CD4-positive, alpha-beta T cell treated with Interleukin-21 for 1 hour (primary cell): ENCODE data around the gene MRPS7.

ENCODE experiments used
- DNase-seq: peaks from one replicate; pipeline ENCODE4 v3.0.0-alpha.2; 2020

The MRPS7 gene

DNA sequence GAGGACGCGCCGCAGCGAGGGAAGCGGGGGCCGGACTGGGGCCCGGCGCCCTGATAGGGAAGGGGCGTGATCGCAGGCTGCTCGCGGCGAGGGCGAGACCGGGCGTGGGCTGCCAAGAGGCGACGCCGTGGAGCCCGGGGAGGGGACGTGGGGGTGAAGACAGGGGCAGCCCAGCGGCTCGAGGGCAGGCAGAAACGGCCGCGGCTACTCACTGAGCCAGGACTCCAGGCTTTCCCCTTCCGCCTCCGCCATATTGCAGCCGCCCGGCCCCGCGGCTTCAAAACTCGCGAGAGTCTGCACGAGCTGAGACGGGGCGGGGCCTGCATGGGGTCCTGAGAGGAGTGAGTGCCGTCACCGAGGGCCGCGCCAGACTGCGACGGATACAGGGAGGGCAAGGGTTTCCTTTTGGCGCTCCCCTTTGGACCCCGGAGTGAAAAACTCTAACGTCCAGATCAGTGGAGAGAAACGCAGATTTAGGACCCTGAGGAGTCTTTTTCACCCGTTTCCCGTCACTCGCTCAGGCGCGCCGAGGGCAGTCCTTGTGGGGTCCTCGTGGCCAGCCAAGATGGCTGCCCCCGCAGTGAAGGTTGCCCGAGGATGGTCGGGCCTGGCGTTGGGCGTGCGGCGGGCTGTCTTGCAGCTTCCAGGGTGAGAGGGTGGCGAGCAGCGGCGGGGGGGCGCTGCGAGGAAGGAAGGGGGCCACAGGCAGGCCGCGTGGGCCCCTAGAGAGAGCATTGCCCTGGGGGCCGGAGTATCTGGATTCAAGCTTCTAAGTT lies at the start of gene MRPS7, which contains the start of gene GGA3:
TSS of gene MRPS7 (plus strand) at position 544 of the 776 bp plus-strand sequence. CDS start at position 566, 22 bp downstream.
TSS of gene GGA3 (minus strand) at position 271 of the 776 bp plus-strand sequence. CDS start at position 252, 19 bp downstream.
- peak; percentile 96 for DNase-seq

DNA sequence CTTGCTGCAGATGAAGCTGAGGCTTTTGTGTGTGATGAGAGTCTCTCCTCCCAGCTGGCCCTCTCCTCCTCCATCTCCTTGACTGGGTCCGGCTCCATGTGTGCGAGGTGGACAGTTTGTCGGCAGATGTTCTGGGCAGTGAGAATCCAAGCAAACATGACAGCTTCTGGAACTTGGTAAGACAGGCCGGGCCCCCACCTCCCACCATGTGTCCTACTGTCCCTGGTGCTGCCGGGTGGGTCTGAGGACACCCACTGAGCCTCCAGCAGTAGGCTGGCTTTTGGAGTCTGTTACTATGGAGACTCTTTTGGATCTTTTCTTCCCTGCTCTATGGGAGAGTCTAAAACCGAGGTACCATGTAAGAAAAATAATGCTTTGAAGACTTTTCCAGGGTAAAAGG lies 43.5 kb upstream of the MRPS7 start:
- DNase-seq, result no peak

GRCh38 chr17:75219815-75220214 lies 41.9 kb upstream of the MRPS7 start:
- DNase-seq, result no peak

DNA sequence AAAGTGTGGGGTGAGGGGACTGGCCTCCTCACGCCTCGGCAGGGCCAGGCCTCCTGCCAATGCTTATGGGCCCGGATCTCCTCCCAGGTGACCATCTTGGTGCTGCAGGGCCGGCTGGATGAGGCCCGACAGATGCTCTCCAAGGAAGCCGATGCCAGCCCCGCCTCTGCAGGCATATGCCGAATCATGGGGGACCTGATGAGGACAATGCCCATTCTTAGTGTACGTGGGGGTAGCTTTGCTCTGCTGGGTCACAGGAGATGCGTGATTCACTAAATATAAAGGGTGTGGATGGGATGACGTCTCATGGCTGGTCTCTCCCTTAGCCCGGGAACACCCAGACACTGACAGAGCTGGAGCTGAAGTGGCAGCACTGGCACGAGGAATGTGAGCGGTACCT lies 36.7 kb upstream of the MRPS7 start:
- DNase-seq, result no peak

GRCh38 chr17:75227729-75228128 lies 34.0 kb upstream of the MRPS7 start:
- no peak for DNase-seq

DNA sequence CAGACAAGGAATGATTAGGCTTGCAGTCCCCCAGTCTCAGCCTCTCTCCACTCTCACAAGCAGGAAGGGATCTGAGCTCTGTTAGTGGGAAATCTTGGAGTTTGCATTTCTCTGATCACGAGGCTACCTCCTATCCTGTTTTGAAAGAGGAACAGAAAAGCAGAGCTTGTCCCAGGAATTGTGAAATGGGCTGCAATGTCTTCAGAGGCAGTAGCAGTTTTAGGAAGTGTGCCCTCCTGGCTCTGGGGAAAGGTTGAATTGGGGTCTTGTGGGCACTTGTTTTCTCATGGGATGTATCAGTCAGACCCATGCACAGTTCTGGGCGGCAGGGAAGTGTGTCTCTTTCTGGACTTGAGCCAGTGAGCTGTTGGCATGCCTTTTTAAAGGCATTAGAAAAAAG lies 33.4 kb upstream of the MRPS7 start:
- DNase-seq, result no peak

DNA sequence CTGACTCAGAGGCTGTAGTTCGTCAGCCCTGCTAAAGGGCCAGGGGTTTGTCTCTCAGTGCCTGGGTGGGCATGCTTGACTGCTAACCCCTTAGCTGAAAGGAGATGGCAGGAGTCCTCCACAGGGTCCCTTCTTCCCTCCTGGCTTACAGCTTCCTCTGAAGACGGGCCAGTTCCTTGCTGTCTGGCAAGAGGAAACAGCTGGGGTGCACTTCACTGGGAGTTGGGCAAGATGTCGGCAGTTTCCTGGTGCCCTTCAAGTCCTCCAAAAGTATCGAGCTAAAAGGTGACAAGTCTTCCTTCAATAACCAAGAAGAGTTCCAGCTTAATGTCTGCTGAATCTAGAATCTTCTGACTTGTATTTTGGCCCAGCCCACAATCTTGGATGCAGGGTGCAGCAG lies 32.8 kb upstream of the MRPS7 start:
- DNase-seq, result no peak

DNA sequence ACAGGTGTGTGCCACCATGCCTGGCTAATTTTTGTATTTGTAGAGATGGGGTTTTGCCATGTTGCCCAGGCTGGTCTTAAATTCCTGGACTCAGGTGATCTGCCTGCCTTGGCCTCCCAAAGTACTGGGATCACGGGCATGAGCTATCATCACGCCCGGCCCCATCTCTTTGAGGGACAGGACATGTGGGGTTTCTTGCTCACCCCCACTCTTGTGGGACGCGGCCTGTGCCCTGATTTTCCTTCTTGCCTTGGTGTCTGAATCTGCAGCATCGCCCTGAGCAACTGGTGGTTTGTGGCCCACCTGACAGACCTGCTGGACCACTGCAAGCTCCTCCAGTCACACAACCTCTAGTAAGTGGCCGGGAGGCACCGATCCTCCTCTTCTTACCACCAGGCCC lies 30.6 kb upstream of the MRPS7 start:
- DNase-seq, result no peak

- DNase-seq, result no peak
These were observed 29.8 kb upstream of the MRPS7 start for GRCh38 chr17:75231741-75232464.

GRCh38 chr17:75232786-75233185 lies 28.9 kb upstream of the MRPS7 start:
- no peak for DNase-seq

GRCh38 chr17:75237100-75238014 lies 24.3 kb upstream of the MRPS7 start:
- no peak for DNase-seq

- DNase-seq, result no peak
These were observed 23.6 kb upstream of the MRPS7 start for GRCh38 chr17:75238020-75238580.

GRCh38 chr17:75238684-75239191 lies 22.9 kb upstream of the MRPS7 start:
- DNase-seq, result peak; percentile 70

- no peak for DNase-seq
These were observed 22.5 kb upstream of the MRPS7 start for GRCh38 chr17:75239214-75239613.

- no peak for DNase-seq
These were observed 21.8 kb upstream of the MRPS7 start for GRCh38 chr17:75239778-75240393.

DNA sequence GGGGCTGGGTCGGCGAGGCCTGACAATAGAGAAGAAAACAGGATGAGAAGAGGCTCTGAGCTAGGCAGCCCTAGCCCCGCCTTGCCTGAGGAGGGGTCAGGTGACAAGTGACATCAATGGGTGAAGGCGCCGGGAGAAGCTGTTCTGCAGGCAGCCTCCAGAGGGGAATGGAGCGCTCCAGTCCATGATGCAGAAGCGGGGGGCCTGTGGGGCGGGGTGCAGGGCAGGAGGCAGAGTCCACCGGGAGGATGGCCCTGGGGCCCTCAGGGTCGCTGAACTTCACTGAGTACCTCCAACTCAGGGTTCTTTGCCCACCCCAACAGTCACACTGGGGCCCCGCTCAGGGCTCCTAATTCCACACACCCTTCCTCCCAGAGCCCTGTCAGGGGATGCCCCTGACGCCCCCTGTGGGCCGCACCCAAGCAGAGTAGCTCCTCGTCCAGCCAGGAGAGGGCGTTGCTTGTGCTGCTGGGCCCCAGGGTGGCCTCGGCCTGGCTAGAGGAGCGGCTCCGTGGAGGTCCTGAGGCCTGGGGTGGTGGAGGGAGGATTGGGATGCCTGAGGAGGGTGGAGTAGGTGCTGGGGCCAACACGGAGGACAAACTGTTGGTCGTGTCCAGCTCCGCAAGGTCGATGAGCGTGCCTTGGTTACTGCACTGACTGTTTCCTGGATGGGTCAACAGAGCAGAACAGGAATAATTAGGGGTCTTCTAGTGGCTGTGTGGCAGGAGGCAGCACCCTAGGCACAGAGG lies 21.1 kb upstream of the MRPS7 start:
- DNase-seq, result peak; percentile 37

DNA sequence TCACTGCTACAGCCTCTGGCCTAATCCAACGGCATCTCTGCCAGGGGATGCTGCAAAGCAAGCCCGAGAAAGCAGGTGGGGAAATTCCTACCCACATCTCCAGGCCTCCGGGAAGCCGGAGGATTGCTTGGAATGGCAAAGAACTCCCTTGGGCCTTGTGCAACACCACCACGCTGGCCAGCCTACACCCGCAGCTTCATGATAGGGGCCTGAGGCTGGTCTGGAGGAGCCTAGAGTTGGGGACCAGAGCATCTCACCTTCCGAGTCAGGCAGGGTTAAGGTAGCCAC lies 20.6 kb upstream of the MRPS7 start:
- DNase-seq, result no peak

DNA sequence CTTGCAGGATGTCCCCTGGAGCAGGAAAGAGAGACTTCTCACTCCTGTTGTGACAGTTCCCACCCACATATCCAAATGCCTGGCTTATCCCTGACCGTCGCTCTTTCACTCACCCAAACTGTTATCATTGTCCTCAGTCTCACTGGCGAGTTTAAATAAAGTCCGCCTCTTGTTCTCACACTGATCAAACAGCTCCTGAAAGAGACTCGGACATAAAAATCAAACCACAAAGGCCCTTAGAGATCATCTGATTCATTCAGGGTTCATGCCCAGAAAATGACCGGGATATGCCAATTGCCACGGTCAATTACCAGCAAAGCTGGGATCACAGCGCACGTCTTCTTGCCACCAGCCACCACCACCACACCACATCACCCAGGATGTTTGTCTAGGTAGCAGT lies 20.2 kb upstream of the MRPS7 start:
- DNase-seq, result no peak

GRCh38 chr17:75241996-75242460 lies 19.7 kb upstream of the MRPS7 start:
- DNase-seq, result no peak

DNA sequence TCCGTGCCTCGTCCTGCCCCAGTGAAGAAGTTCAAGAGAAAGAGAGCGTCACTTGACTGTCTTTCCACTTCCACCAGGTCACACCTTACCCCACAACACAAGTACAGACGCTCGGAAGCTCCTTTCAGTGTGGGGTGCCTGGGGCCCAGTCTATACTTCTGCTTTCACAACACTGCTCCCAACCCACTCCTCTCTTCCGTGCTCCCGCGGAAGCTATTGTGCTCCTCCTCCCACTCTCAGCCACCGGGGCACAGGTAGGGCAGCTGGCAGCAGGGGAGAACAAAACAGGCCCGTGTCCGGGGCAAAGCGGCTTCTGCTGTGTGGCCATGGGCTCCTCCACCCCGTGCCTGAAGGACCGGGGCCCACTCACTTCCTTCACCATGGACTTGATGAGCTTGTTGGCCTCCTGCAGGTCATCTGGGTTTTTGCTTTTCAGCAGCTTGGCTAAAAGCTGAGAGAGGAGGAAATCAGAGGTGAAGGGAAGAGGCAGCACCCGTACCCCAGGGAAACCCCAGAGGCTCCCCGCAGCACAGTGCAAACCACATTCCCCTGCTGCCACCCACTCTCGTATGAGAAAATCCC lies 19.1 kb upstream of the MRPS7 start:
- peak; percentile 65 for DNase-seq
